Suppressor macrophage treated with lipopolysaccharide for 1 hour (primary cell): Measurements from ENCODE around the gene RAB44.

Experiments
- DNase-seq, 3 donors: peaks; one replicate each; pipeline ENCODE4 v3.0.0-alpha.2; 2020 to 2022

Gene RAB44

DNA sequence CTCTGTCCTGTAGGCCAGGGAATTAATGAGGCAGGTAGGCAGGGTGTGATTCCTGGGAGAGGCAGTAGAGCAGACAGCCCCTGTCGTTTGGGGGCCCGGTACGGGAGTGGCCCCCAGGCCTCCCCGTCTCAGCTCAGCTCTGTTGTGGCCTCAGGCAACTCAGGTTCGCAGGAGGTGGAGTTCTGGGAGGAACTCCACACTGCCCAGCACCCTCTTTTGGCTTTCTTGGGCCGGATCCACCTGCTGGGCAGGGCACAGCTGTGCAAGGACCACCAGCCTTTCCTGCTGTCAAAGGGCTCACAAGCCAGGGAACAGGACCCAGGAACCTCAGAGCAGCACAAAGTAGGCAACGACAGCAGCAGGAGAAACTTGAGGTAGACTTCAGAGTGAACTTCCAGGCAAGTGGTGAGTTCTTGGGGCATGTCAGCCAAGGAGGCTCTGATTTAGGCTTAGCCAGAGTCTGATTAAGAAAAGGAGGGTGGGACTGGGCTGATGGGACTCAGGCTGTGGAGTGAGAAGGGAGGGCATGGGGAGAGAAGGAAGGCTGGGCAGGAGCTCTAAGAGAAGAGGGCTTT is 36.9 kb downstream of the RAB44 start:
- no peak for DNase-seq

DNA sequence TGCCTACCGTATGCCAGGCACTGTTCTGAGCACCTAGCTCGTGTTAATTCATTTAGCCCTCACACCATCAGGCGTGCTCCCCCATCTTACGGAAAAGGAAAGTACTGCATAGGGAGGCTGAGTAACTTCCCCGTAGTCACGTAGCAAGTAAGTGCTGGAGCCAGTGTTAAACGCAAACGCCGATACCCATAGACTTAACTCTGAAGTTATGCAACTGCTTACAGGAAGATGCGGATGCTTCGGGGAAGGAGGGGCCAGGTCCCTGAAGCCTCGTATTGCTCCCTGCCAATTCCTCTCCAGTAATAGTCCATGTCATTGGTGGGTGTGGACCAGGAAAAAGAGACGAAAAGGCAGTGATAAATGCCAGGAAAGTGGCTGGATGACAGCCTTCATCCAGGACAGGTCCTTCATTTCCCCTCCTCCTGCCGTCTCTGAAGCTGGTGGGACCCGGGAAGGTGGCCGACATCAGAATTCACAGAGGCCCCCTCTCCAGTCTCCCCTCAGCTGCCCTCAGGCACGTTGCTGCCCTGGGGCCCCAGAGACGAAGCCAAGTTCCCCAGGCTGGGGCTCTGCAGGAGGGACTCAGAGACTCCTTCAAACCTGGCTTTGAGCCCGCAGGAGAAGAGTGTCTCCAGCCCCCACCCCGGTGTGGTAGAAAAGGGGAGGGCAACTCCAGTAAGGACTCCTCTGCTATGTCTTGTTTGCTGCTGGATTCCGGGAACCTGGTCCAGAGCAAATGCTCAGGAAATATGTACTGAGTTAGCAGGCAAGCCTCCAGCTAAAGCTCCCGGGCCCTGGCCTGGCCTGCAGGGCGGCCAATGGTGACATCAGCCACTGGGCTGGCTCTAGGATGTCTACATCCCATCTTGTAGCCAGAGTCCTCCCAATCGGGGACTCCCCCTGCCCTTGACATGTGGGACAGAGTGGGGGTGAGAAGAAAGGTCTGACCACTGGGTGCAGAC is 37.8 kb downstream of the RAB44 start:
- DNase-seq: peak; percentile 79 to 89 (median 83)

DNA sequence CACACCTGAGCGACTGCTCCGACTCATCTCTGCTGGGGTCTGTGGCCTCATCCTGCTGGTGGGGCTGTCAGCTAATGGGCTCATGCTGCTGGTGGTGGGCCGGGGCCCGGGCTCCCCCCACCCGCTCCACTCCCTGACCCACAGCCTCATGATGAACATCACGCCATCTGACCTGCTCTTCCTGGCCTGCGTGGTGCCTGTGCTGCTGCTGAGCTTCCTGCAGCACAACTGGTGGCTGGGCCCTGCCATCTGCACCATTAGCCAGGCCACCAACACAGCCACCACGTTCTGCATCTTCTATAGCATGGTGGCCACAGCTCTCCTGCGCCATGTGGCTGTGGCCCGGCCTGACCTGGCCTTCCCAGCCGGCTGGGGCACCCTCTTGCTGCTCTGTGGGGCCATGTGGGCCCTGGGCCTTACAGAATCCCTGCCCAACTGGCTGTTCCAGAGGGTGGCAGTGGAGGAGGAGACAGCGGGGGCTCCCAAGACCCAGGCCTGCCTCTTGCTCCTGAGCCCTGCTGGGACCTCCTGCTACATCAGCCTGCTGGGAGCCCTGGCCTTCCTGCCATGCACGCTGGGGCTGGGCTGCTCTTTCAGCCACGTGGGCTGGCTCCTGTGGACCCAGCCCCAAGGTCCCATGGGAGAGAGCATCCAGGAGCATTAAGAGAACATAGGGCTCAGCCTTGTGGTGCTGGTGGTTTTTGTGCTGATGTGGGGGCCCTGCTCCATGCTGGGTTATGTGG is 39.6 kb downstream of the RAB44 start:
- DNase-seq: no peak

DNA sequence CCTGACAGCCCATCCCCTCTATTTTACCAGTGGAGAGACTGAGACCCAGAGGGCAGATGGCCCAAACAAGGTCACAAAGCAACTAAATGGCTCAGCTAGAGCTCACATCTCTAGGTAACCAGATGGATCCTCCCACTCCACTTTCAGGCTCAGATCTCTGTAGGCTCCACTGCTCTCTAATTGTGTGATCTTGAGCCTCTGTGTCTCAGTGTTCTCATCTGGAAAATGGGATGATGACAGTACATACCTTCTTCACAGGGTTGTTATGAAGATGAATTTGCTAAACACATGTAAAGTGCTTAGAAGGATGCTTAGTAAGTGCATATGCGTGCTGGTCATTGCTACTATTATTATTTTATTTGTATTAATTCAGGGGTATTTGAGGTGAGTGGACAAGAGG is 40.5 kb downstream of the RAB44 start:
- no peak for DNase-seq

DNA sequence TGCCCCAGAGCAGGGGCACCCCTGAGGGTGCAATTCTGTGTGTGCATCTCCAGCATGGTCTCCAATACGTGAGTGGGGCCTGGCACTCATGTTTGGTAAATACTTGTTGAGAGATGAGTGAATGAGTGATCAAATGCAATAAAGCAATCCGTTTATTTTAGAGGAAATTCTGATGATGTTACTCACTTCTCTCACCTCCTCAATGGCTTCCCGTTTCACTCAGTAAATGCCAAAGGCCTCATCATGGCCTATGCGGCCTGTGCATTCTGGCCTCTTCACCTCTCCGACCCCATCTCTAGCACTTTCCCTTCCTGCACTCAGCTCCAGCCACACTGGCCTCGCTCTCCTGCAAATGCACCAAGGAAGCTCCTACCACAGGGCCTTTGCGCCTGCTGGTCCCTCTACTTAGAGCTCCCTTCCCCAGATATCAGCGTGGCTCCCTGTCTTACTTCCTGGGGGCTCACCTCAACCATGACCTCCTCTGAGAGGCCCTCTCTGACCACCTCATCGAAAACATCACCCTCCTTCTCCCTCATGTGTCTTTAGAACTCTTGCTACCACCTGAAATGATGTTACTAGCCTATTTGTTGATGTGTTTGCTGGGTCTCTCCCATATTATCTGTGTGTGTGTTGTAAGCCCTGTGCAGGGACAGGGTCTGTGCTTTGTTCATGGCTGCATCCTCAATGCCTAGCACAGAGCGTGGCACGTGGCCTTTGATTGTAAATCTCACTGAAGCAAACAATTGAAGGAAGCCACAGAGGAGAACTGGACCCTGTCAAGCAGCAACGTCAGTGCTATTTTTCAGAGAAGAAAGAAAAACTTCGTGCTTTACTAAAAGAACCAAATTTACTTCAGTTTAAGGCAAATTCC is 42.6 kb downstream of the RAB44 start:
- no peak for DNase-seq

DNA sequence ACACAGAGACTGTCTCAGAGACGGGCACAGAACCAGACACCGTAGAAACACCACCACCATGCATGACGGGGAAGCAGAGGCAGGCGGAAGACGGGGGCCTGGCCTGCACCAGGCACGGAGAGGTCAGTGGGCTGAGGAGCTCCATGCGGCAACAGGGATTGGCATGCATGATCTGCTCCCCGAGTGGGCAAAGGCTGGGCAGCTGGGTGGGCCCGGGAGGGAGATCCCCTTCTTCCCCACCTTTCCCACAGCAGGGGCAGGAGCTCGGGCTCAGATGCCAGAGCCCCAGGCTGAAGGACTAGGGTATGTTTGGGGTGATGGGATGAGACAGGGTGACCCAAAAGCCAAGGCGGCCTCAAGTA is 43.2 kb downstream of the RAB44 start:
- no peak for DNase-seq

DNA sequence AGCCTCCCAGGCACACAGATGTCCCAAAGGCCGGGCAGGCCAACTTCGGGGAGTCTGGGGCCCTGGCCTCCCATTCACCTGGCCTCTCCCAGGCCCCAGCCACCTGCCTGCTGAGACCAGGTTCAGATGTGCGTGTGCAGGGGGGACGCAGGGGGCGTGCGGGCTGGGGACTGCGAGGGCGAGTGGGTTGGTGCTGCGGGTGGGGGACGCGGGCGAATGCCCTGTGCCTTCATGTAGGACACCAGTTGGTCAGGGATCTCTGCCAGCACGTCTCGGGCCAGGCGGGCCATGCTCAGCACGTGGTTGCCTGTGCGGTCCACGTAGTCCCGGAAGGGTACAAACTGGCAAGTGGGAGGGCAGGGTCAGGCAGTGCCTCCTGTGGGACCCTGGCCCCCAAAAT is 44.5 kb downstream of the RAB44 start:
- DNase-seq: no peak

DNA sequence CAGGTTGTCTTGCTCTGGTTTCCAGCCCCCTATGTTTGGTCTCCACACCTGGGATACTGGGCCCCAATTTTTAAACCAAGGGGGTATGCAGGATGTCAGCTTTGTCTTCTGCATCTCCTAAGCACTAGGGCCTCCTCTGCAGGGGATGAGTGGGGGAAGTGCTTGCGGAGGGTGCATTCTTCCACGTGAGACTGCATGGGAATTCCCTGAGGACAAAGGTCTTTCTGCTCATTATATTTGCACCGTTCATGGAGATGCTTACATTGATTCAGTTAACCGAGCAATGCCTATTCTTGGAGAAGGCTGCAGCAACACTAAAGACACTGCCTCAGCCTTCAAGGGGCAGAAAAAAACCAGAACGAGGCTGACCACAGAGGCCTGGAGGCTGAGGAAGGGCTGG is 45.4 kb downstream of the RAB44 start:
- no peak for DNase-seq

DNA sequence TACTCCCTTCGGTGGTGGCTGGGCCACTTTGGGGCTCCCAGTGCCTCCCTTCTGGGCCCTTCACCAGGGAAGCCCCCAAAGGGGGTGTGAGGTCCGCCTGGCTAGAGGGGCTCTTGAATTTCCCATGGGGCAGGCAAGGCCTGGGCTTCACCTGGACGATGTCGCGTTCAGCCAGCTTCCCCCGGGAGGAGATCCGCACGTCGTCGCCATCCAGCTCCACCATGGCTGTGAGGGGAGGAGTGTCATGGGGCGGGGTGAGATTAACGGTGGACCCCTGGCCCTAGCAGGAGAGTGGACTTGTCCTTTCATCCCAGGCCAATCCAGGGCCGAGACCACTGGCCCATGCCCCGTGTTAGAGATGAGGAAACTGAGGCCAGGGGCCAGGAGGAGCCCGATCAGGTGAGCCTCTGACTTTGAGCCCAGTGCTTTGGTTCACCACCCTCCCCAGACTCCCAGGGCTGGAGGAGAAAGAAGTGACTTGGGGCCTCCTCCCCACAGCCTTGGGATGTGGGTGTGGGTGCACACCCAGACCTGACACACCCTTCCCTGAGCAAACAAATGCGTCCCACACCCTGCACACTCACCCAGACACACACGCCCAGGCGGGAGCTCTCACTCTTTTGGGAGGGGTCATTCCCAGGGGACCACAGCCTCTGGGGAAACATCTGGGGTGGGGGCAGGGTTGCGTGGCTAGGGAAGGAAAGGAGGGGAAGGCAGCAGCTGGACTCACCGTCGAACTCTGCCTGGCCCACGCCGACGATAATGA is 46.1 kb downstream of the RAB44 start:
- DNase-seq: no peak

DNA sequence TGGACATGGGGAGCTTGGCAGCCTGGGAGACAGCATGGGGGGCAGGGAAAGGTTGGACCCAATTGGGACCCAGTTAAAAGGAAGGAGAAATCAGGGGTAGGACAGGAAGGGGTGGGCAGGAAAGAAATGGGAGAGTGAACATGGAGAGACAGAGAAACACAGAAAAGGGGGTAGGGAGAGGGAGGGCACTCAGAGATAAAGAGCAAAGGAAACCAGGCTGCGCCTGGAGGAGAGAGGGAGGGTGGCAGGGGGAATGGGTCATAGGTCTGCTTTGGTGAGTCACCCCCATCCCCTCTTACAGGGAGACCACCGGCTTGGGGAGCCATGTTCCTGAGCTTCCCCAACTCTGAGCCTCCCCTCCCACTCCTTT is 46.7 kb downstream of the RAB44 start:
- DNase-seq: no peak

DNA sequence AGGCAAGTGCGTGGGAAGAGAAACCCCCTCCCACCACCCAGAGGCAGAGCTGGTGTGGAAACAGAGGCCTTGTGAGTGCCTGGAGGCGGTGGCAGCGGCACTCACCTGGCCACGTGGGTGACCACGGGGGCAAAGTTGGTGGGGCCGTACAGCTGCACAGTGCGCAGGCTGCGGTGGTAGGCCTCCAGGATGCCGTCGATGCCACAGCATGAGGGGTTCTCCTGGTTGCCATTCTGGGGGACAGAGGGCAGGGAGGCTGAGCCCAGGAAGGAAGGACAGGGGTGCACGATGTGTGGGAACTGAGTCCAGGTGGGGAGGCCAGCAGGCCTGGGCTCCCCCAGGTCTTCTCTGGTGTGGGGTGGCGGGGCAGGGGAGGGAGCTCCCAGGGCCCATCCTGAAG is 47.7 kb downstream of the RAB44 start:
- no peak for DNase-seq

DNA sequence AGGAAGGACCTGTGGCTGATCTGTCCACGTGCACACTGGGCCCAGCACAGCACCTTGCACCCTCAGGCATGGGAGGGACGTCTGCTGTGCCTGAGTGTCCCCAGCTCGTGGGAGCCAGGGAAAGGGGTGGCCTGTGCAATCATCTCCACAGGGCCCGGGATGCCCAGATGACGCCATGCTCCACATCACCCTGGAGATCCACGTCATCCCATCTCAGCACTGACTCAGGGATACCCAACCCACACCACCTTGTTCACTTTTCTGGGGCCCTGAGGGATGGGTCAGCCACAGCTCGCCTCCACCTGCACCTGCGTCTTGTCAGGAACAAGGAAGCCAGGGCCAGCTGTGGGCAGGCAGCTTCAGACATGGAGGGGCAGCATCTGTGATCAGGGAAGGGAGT is 48.2 kb downstream of the RAB44 start:
- DNase-seq: peak in 1 of 3 donors; percentile 47

DNA sequence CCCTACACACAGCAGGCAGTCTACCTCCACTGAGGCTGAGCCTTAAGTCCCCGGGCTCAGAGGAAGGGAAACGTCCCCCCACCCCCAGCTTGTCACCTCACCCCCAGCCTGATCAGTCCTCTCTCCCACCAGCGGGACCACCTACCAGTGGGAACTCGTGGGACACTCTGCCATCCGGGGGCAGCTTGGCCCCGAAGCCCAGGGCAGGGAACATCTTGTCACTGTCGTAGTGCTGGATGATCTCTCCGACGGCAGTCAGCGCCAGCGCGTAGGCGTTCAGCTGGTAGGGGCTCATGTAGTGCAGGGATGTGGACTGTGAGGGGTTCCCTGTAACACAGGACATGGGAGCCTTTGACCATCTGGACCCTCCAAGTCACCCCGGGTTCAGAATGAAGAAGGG is 48.6 kb downstream of the RAB44 start:
- no peak for DNase-seq

DNA sequence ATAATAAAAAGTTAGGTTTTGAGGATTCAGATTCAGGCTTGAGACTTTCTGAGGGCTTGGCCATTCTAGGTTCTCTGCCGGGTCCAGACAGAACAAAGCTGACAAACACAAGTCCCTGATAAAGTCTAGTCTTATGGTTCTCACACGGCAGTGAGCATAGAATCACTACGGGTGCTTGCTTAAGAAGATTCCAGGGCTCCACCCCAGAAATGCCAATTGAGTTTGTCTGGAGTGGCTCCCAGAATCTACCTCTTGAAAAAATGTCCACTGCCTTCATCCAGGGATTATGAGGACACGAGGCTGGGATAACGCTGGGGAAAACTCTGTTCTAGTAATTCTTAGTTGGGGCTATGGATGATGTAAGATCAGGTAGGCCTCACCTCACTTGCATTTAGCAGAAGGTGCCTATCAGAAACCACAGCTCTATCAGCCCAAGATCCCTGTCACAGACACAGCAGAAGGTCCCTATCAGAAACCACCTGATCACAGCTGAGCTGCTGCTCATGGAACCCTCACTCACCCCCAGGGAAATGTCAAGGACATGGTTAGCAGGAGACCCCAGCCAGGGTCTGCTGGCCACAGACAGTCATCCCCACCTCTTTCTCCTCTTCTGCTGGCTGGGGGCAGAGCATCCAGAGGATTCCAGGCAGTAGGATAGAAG is 52.3 kb downstream of the RAB44 start:
- no peak for DNase-seq

DNA sequence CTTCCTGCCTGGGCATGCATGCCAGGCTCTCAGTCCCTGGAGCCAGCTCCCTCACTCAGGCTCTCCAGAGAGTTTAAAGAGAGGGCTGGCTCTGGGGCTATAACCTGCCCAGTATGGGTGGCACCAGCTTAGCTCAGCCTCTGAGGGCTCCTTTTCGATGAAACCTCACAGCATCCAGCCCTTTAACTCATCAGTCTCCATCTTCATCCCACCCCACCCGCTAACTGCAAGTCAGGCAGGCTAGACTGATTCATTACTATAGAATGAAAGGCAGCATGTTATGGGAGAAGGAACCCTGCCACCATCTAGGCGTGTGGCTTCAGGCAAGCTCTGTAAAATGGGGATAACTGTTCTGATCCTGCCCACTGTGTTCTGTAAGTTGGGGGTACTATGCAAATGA is 53.5 kb downstream of the RAB44 start:
- DNase-seq: no peak

DNA sequence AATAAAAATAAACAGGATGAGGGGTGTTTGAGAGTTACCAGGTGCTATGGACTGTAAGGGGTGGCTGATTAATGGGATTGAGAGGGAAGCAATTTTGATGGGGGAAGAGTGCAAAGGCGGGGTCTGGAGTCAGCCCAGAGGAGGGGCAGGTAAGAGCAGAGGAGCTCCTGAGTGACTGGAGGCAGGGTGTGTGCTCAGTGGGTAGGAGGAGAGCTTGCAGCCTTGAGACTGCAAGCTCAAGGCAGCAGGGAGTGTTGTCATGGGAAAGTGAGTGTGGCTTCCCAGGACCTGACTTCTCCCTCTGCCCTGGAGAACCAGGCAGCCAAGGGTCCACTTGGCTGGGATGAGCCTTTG is 54.2 kb downstream of the RAB44 start:
- DNase-seq: no peak

DNA sequence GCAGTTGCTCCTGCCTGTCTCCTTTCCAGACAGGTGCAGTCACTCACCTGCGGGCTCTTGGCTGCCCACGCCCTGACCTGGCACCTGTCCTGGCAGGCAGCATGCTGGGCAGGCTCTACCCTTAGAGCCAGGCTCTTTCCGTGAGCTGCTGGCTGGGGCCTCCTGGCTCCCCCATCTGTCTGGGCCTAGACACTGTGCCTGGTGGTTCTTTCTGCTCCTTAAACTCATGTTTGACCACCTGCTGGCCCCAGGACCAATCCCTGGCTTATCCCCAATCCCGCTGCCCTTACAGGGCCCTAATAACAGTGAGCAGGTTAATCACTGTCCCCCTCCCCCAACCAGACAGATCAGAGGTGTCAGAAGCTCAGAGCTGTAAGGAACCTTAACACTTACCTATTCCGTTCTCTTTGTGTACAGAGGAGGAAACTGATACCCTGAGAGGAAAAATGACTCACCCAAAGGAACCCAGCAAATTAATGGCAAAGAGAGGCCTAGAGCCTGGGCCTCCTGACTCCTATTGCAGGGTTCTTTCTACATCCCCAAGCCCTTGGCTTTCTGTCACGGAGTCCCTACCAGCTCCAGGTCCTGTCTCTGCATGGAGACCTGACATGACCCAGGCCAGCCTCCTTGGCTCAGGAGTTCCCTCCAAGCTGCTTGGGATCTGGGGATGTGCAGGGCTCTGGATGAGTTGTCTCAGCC is 54.7 kb downstream of the RAB44 start:
- peak in 1 of 3 donors; percentile 37 for DNase-seq

DNA sequence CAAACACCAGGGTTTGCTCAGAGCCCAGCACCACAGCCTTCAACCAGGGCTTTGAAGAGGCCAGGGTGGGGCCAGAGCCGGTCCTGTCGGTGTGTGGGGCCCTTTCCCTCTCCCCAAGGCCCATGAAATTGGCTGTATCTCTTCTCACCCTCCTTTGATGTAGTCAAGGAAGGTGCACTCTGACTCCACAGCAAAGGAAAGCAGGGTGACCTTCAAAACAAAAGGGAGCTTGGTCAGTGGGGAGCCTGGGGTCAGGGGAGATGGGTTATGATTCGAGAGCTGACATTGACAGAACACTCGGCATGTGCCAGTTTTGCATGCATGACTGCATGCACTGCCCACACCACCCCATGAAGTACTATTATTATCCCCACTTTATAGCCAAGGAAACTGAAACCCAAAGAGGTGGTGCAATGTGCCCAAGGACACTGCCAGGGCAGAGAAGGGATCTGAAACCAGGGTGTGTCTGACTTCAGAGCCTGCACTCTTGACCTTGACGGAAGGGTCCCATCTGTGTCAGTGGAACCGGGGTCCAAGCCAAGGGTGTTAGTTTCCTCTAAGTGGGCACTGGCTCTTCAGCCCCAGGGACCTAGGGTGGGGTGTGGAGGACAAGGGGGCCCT is 55.4 kb downstream of the RAB44 start:
- DNase-seq: peak; percentile 86 to 93 (median 89)

DNA sequence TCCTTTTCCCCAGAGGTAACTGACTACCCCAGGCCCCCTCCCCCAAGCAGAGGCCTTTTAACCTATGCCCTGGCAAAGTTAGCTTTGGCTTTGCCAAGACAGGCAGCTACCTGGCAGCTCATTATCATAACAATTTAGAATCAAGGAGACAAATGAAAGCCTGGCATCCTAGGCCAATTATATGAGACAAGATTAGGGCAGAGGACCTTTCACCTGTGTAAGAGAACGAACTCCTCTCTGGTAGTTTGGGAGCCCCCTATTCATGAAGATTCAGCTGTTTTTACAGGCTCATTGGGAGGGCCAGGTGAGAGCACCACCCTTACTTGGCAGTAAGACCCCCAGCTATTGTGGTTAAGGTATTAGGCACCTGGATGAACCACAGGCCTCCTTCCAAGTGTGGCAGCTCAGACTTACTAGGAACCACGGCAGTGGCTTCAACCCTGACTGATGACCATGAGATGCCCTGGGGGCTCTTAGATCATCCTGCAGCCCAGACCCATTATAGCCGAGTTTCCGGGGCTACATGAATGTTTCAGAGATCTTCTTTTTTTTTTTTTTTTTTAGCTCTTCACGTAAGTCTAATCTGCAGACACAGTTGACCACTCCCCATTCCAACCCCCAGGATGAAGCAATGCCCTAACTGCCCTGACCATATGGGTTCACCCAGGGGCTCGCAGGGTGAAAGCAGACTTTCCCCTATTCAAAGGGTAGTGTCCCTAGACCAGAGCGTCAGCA is 56.2 kb downstream of the RAB44 start:
- peak in 1 of 3 donors; percentile 21 for DNase-seq
